ENCODE data around the gene NAA10.

The NAA10 gene

DNA sequence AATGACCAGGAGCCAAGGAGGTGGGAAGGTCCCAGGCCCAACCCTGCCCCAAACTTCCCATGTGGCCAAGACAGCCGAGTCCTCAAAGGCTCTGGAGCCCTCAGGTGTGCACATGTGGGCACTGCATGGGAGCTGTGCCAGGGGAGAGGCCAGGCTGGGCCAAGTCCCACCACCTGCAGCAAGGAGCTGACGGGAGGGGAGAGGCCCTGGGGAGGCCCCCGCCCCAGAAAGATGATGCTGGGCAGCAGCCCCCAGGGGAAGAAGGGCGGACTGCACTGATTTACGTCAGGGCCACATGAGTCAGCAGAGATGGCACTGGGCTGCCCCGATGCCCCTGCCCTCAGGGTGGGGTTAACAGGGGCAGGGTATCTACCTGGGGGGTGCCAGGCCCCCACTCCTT, 50.2 kb downstream of the NAA10 start:
- no peak for DNase-seq (ENCODE audit: low spot score)

DNA sequence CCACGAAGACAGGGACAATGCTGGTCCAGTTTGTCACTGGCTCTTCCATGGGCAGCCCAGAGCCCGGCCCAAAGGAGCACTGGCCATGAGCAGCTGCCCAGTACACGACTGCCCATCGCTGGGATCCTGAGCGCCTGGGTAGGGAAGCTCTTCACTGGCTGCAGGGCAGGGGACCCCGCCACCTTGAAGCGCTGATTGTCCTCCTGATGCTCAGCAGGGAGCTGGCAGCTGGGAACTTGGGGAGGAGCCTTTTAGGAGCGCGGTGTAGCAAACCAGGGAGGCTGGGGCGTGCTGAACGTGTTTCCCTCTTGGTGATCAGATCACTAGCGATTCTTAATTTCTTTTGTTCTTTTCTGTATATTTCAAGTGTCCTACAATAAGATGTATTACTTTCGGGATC, 50.7 kb downstream of the NAA10 start:
- DNase-seq (ENCODE audit: low spot score), result no peak

DNA sequence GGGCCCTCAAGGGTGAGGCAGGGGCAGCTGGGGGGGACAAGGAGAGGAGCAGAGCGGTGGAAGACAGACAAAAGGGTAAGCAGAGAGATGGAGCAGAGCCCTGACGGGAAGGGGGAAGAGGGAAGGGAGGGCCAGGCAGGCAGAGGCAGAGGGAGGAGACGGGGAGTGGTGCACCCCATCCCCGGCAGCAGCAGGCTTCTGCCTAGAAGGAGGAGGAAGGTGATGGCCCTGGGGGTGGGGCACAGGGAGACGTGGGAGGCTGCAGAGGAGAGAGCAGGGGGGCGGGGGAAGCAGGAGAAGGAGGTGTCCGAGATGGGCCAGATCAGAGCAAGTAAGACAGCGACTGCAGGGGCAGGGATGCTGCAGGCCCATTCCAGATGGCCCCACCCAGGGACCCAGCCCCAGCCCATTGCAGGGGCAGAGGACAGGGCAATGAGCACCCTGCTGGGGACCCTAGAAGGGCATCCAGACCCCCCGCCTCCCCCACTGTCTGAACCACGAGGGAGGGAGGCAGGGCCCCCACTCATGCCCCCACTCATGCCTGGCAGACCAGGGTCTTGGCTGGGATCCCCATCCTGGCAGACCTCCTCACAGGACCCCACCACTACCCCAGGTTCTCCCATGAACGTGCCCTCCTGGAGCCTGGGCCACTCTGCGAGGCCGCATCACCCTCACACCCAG, 51.5 kb downstream of the NAA10 start:
- DNase-seq (ENCODE audit: low spot score), result no peak

DNA sequence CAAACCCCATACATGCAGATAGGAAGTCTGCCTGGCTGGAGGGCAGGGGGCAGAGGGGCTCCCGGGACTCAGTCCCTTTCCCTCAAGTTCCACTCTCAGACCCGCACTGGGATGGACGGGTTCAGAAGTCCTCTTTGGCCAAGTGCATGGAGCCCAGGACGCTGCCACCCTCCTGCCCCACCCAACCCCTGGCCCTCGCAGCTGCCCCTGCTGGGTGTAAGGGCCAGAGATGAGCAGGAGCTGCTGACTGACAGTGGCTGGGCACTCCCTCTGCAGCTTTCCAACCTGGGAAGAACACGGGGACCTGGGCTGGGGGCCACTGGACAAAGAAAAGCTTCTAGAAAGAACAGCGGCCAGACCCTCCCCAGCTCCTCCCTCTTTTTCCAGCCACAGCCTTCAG, 52.3 kb downstream of the NAA10 start:
- no peak for DNase-seq (ENCODE audit: low spot score)

DNA sequence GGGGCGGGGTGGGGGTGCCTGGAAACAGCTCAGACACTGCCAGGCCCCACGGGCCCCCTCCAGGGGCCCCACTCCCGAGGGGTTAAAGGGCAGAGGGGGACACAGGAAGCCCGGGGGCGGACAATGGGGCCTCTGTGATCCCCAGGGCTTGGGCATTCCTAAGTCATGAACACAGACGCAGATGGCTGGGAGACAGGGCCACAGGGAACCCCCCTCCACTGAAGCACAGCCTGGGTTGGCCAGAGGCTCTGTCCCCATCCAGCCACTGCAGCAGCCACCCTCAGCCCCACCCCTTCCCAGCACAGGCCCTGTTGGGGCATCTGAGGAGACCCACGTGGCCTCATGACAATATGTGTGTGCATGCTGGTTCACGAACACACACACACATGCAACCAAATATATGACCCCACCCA, 52.7 kb downstream of the NAA10 start:
- no peak for DNase-seq (ENCODE audit: low spot score)

DNA sequence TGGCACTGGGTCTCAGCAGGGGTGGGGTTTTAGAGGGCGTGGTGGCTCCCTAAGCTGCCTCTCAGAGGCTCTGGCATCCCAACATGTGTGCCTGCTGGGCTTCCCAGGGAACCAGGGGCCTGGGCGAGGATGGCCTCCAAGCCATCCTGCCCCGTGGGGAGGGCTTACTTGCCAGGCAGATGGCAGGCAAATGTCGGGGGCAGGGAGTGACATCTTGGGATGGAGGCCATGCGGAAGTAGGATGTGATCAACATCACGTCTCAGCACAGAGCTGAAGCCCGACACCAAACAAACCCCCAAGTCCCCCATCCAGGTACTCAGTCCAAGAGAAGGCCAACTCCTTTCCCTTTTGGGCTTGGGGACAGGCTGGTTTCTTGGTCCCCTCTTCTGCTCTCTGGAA, 53.6 kb downstream of the NAA10 start:
- DNase-seq (ENCODE audit: low spot score), result no peak

DNA sequence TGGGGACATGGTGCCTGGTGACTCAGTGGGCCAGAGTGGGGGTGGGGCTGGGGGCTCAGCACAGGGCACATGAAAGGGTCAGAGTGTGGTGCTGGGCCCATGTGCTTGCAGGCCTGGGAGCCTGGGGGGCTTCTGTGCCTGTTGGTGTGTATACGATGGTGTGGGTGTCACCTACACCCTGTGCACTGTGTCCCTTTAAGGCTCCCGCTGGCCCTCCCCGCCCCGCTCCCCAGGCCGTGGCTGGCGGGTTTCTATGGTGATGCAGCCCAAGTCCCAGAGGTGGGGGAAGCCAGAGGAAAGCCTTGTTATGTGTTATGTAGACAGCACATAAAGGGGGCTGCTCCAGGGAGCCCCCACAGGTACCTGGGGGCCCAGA, 54.4 kb downstream of the NAA10 start:
- DNase-seq (ENCODE audit: low spot score), result no peak

DNA sequence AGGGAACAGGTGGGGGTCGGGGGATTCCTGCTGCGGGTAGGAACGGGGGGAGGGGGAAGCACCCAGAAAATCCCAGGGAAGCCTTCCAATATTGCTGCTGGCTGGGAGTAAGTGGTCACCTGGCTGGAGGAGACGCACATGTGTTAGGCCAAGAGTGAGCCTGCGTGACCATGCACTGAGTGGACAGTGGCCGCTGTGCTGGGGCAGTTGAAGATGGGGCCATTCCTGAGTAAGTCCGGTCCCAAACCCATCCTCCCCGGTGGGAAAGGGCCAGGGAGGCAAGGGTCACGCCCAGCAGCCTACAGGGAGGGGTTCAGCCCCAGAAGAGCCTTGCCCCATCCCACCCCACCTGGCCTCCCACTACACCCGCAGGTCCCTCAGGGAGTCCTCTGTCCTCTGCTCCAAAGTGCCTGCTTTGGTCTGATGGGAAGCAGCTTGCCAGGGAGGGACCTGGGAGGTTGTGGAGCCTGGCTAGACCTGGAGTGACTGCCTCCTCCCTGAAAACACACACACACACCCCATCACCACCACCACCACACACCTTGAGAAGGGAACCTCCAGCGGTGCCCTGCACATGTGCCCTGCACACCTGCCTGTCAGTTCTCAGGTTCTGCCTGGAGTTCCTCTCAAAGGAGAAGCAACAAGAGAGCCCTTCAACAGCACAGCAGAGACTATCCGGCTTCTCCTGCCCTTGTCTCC, 54.9 kb downstream of the NAA10 start:
- DNase-seq (ENCODE audit: low spot score), result no peak

All from NAMALWA (cell line).